GM19372 (cell line): ENCODE data around the gene CARD10.

ENCODE experiments used
- ATAC-seq: cut with Tn5 transposase; IDR thresholded peaks from one replicate; pipeline ENCODE4 v1.9.1; 2021; ENCODE audit warnings: mild to moderate bottlenecking, low read depth, moderate library complexity; ENCODE audit not compliant: unreplicated experiment

CARD10 gene

GRCh38 chr22:37491106-37491505, 28.1 kb downstream of the CARD10 start:
- ATAC-seq, result no peak

- ATAC-seq, result no peak
Observed at GRCh38 chr22:37489983-37490382, 29.2 kb downstream of the CARD10 start.

- ATAC-seq, result no peak
Observed at GRCh38 chr22:37488337-37489135, 30.7 kb downstream of the CARD10 start.

DNA sequence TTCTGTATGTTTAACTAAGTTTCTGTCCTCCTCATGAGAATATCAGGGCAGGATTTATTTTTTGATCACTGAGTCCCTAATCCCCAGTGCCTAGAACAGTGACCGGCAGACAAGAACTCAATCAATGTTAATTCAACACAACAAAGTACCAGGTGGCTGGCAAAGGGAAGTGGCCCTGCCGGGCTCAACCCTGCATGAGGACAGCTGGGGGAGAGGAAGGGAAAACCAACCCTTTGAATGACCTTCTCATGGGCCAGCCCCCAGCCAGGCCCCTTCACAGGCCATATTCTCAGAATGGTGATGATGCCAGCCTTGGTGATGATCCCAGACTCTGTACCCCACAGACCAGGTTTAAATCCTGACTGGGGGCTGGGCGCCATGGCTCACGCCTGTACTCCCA, 31.6 kb downstream of the CARD10 start:
- no peak for ATAC-seq

- no peak for ATAC-seq
Observed at GRCh38 chr22:37487129-37487528, 32.1 kb downstream of the CARD10 start.

- ATAC-seq, result peak; percentile 60
Observed at GRCh38 chr22:37486224-37486845, 32.9 kb downstream of the CARD10 start, which contains the start of gene MFNG. TSS of gene MFNG (minus strand) at chr22:37486384. CDS start at chr22:37486177, 207 bp downstream.

- ATAC-seq, result peak; percentile 19
Observed at GRCh38 chr22:37485395-37486223, 33.6 kb downstream of the CARD10 start.

- ATAC-seq, result peak; percentile 43
Observed at GRCh38 chr22:37484480-37485394, 34.5 kb downstream of the CARD10 start.

- ATAC-seq, result no peak
Observed at GRCh38 chr22:37483050-37483449, 36.2 kb downstream of the CARD10 start.

DNA sequence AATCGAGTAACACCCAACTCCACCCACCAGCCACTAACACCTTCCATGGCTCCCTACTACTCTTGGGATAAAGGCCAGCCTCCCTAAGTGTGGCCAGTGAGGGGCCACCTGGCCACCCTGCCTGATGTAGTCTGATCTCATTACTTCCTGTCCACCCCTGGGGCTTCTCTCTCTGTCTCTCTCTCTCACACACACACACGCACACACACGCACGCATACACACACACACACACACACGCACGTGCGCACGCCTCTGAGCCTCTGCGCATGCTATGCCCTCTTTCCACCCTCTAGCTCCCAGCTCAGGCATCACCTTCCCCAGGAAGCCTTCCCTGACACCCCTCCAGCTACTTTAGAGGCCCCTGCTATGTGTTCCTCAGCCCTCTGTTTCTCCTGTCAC, 37.0 kb downstream of the CARD10 start:
- ATAC-seq, result no peak

GRCh38 chr22:37481347-37481907, 37.8 kb downstream of the CARD10 start:
- ATAC-seq, result no peak

- no peak for ATAC-seq
Observed at GRCh38 chr22:37480387-37481346, 38.5 kb downstream of the CARD10 start.

GRCh38 chr22:37479196-37479595, 40.0 kb downstream of the CARD10 start:
- ATAC-seq, result no peak

GRCh38 chr22:37476389-37477329, 42.6 kb downstream of the CARD10 start:
- no peak for ATAC-seq

- no peak for ATAC-seq
Observed at GRCh38 chr22:37474447-37475090, 44.6 kb downstream of the CARD10 start.

DNA sequence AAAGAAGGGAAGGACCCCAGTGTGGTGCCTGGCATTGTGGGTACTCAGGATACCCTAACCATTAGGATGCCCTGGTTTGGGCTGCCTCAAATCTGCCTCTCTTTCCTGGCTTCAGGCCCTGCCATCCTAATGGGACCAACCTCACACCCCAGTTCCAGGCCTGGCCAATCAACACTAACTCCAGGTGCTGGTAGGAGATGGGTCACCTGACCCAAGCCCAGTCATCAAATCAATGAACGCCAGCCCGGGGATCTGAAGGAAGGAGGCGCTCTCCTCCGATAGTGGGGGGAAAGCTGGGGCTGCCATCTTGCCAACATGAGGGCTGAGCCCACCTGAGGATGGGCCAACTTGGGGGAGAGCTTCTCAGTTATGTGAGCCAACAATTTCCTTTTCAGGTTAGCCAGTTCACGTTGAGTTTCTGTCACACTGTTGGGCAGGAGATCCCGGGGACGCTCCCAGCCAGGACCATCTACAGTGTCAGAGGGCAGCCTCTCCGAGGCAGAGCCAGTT, 45.7 kb downstream of the CARD10 start:
- no peak for ATAC-seq
